Subcutaneous adipose tissue (tissue), 4 donors: Measurements from ENCODE around the gene IGFBP4. TPM values are rescaled to one million over a fixed set of nuclear protein-coding genes. Genes with fewer than 3 reads are reported as not detected.

Experiments
- CTCF ChIP-seq: fragments of 450-650 bp; IDR thresholded peaks from one replicate; pipeline ENCODE4 v1.5.1; 2016; ENCODE audit warnings: low read depth, mild to moderate bottlenecking, control low read depth, antibody characterized with exemption, moderate library complexity
- total RNA-seq, 4 donors: library from RNA; depleted of rRNA; stranded (reverse); fragments of >200 nt; gene quantifications; one replicate each; pipeline ENCODE4 v1.1.0, GENCODE V29; 2016

Gene IGFBP4
- total RNA-seq, 4 donors from 2014 or later: 147 to 268 (median 232) TPM

GRCh38 chr17:40484285-40484972 is 41.2 kb downstream of the IGFBP4 start:
- TF ChIP-seq CTCF: no peak

GRCh38 chr17:40484973-40485530 is 41.8 kb downstream of the IGFBP4 start:
- TF ChIP-seq CTCF: no peak

- TF ChIP-seq CTCF: no peak
Measured at GRCh38 chr17:40485851-40486521, 42.7 kb downstream of the IGFBP4 start.

- TF ChIP-seq CTCF: no peak
Measured at GRCh38 chr17:40486522-40487370, 43.5 kb downstream of the IGFBP4 start.

- no peak for TF ChIP-seq CTCF
Measured at GRCh38 chr17:40487371-40488020, 44.2 kb downstream of the IGFBP4 start.

- TF ChIP-seq CTCF: no peak
Measured at GRCh38 chr17:40490289-40490853, 47.1 kb downstream of the IGFBP4 start.
